ENCODE results near the gene TLX3. TPM values are rescaled to one million over a fixed set of nuclear protein-coding genes. Genes with fewer than 3 reads are reported as not detected.

The TLX3 gene
- total RNA-seq (2014; rRNA removed; shearing (Covaris generic)): not detected in 2 replicates
- not detected in 2 replicates for polyA plus RNA-seq (2015; cell fraction: cytosol; rRNA removed)
- polyA plus RNA-seq (2015; cell fraction: nucleus; rRNA removed): not detected in 2 replicates

DNA sequence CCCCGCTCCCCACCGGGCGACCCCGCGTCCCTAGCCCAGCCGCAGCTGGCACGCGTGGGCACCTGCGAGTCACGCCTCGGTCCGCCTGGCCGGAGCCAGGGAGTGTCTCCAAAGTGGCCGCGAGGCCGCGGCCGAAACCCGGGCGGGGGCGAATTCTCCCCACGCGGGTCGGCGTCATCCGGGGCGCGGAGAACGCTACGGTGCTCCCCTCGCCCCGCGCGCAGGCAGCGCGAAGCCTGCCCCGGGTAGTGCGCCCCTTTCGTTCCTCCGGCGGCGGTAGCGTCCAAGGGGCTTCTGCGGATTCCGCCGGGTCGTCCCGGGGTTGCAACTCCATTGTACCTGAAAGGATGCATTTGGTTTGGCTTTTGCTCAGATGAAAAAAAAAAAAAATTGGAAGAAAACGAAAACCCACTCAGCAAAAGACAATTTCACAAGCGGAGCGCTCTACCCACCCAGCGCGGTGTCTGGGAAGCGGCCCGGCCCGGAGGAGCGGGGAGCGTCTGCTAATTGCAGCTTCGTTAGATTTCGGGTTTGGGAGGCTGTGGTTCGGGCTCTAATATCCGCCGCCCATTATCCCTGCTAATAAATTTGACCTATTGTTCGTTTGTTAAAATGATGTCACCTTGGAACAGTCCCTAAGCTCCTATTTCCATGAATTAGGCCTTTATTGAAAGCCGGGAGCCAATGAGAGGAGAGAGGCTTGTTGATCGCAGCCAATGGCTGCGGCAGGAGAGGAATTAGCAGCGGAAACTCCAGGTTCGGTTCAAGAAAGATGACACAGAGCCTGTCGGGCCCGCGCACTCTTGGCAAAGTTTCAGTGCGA, at the start of gene TLX3:
TLX3 (plus strand) TSS at position 796 of the 823 bp plus-strand sequence. CDS start 118 bp downstream, outside the sequence.
- in situ Hi-C loops (cut with HindIII; ENCODE audit: low pct_unique_long_range_greater_than_20kb, low sequenced_read_pairs): no loop called here
- DNase-seq (ENCODE audit: low read depth, low spot score): peak; percentile 41

DNA sequence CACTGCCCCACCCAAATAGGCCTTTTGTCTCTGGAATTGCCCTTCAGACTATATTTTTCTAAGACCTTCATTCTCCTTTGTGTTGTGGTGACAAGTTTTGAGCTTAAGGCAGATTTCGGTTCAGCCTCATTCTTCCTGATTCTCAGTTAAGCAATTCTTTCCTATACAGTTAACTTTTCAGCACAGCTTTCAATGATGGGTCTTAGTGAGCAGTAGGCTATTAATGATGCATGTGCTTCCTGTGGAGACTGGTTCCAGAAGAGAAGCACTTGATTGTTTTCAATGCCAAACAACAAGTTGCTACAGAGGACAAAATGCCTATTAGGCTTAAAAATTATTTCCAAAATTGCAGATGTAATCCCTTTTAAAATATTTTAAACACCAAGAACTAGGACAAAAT, 47.7 kb upstream of the TLX3 start:
- in situ Hi-C loops (cut with HindIII; ENCODE audit: low pct_unique_long_range_greater_than_20kb, low sequenced_read_pairs): no loop called here
- peak; percentile 67 for DNase-seq (ENCODE audit: low read depth, low spot score)

DNA sequence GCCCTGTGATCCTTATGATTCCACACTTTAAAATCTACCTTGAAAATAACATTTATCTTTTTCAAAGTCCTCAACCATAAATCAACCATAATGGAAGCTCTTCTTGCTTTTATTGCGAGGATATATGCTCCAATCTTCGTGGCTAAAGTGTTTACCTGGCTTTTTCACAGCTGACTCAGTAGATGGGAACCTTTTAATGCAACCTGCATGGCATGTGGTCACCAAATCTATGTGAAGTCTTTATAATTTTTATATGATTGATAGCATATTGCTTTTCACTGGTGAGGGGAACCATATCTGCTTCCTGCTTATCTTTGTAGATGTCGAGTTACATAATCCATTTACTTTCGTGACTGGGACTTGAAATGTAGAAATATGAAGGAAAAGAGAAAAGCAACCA, 47.1 kb upstream of the TLX3 start:
- DNase-seq (ENCODE audit: low read depth, low spot score): no peak
- in situ Hi-C loops (cut with HindIII; ENCODE audit: low pct_unique_long_range_greater_than_20kb, low sequenced_read_pairs): no loop called here

DNA sequence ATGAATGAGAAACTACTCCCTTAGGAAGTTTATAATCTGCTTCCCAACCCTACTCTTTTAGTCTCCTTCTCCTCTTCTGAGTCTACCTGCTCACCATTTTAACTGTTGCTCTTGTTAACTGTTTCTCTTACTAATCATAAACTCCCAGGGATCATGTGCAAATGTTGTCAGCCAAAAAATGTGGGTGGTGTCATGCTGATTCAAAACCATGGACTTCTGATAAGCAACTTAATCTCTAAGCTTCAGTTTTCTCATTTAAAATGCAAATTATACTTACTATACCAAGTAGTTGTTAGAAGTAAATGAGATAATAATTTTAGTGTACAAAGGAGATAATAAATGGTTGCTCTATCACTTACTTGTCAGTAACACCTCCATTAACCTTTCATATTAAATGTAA, 45.9 kb upstream of the TLX3 start:
- in situ Hi-C loops (cut with HindIII; ENCODE audit: low pct_unique_long_range_greater_than_20kb, low sequenced_read_pairs): no loop called here
- no peak for DNase-seq (ENCODE audit: low read depth, low spot score)

DNA sequence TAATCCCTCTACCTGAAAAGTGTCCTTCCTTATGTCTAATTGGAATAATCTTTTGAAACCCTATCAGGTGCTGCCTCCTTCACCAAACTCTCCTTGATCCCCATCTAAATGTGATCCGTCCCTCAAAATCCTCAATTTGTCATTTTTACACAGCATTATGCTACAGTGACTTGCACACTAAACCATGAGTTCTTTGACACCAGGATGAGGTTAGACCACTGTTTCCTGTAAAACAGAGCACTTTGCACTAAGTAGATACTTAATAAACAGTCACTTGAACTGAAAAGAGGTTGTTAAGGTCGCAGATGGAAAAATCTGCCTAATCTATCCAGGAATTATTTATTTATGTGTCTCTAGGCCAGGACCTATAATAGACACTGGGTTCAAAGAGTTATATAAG, 44.2 kb upstream of the TLX3 start:
- in situ Hi-C loops (cut with HindIII; ENCODE audit: low pct_unique_long_range_greater_than_20kb, low sequenced_read_pairs): no loop called here
- no peak for DNase-seq (ENCODE audit: low read depth, low spot score)

DNA sequence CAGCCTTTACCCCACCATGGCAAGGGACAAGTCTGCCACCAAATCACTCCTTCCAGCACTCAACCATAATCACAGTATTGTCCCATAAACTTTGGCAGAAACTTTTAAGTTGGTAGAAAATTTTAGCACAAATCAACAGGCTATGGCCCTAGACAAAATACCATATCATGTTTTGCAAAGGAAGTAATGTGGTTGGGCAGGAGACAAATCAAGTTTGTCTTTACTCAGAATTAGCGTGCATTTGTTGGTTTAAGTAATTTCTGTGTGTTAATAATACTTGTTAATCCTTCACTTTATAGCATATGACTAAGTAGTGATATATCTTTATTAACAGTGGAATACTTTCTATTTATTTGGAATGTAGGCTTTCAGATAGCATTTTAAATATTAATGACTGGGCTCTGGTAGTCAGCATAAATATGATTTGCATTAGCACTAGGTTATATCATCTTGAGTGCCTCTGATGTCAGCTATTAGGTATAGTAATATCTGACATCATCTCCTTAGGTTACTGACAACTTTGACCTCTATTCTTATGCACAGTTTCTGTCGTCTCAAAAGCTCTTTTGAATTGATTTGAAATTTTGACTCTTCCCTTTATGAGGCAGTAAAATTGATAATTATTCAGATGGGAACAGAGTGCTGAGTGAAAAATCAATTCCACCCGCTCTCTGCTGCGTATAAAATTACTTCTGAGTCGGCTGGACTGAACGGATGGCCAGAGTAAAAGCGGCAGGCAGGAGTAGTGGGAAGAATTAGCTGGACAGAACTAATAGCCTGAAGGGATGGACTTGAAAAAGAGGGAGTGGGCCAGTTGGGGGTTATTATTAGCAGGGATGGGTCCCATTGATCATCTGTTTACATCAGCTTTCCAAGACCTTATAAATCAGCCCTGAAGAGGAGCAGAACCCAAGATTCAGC, 40.1 kb upstream of the TLX3 start:
- DNase-seq (ENCODE audit: low read depth, low spot score): no peak
- in situ Hi-C loops (cut with HindIII; ENCODE audit: low pct_unique_long_range_greater_than_20kb, low sequenced_read_pairs): no loop called here

DNA sequence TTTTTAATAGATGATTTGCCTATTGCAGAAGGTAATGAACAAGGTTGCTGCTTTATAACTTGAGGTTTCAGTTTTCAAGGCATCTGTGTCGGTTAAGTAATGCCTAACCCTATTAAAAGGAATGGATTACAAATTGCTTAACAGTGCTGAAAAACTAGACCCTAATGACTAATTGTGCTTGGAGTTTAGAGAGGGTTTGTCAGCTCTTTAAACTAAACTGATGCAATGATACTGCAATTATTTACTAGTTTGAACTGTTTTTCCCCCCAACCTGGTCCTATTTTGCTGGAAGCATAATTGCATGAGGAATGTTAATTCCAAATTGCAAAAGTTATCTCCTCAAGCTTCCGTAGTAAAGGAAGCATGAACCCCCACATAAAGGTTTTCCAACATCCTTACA, 39.3 kb upstream of the TLX3 start:
- in situ Hi-C loops (cut with HindIII; ENCODE audit: low pct_unique_long_range_greater_than_20kb, low sequenced_read_pairs): no loop called here

DNA sequence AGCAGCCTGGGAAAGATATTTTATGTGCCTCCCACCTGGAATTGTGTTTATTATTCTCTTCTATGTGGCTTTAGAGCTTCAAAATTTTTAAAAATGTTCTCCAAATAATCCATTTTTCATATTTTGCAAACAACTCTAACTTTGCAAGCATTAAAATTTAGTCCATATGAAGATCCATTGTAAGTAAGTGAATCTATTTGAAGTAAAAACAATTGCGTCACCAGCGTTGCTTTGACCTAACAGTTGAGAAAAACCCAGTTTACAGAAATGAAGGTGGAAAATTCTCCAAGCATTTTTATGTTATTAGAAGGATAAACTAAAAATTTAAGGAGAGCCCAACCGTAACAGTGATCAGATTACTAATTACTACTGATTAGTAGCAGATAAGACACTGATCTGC, 38.9 kb upstream of the TLX3 start:
- in situ Hi-C loops (cut with HindIII; ENCODE audit: low pct_unique_long_range_greater_than_20kb, low sequenced_read_pairs): no loop called here
- no peak for DNase-seq (ENCODE audit: low read depth, low spot score)

More for the DNA sequence above, 39.3 kb upstream of the TLX3 start:
- DNase-seq (ENCODE audit: low read depth, low spot score): no peak

DNA sequence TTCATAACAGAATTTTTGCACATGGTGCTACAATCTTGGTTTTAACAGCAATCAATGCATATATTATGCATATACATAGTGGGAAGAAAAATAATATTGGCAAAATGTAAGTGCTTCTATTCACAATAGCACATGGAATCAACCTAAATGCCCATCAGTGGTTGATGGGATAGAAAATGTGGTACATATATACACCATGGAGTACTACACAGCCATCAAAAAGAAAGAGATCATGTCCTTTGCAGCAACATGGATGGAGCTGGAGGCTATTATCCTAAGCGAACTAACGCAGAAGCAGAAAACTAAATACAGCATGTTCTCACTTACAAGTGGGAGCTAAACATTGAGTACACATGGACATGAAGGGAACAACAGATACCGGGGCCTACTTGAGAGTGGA, 37.2 kb upstream of the TLX3 start:
- in situ Hi-C loops (cut with HindIII; ENCODE audit: low pct_unique_long_range_greater_than_20kb, low sequenced_read_pairs): no loop called here
- DNase-seq (ENCODE audit: low read depth, low spot score): no peak

DNA sequence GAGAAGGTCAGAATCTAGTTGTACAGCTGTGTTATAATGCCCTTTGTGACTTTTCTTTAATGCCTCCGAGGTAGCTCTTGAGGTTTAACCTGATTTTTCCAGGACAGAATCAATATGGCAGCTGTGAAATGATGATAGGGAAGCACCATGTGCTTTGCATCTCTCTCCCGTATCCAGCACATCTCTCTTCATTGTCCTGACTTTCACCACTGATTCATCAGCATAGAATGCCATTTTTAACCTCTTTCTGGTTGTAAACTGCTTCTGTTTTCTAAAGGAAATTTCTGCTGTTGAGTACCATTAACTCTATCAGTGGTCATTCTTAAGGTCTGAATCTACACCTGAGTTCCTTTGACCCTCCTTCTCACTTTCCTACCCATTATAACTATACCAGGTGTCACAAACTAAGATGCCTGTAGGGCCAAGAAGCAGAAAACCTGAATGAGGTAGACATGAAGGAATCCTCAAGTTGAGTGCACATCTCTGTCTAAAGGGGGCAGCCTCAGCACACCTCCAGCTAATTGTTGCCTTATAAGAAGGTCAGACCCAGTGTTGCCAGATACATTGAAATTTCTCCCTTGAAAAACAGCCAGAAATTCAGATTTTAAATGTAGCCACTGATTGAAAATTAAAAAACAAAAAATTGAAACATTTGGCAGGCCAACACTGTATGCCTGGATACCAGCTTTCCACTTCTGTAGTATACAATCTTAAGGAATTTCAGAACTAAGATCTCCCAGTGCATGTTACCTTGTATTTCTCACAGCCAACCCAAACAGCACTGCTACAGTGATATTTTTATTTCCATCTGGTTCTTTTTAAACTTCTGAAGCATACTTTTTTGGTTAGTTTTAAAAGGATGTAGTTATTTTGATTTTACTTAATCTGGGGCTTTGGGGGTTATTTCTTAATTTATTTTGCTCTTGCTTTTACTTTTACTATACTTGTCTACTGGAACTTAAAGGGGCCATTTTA, 35.8 kb upstream of the TLX3 start:
- in situ Hi-C loops (cut with HindIII; ENCODE audit: low pct_unique_long_range_greater_than_20kb, low sequenced_read_pairs): no loop called here
- DNase-seq (ENCODE audit: low read depth, low spot score): peak; percentile 66

DNA sequence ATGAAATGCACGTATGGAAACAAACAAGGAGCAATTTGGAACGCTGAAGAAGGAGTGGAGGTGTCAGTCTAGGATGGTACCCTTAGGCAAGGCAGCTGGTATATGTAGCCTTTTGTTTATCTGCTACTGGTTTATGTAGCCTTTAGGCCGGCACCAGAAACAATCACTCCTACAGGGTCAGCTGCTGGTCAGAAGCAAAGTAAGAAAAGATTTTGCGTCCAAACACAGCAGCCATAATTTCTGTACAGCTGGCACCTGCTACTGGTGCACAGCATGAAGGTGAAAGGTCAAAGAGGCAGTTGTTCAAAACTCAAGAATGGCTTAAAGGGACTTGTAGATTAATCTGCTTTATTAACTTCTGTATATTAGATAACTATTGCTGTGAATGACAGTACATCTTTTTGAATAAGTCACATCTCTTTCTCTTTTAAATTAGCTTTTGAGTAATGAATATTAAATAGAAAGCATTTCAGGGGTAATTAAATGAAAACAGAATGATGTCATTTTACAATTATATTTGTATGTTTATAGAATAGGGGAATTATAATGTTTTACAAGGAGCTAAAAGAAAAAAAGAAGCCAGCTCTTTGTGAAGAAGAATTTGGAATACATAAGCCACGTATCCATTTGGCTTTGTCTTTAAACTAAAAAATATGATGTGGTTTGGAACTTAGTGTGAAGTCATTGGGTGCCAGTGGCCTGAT, 33.1 kb upstream of the TLX3 start:
- peak; percentile 52 for DNase-seq (ENCODE audit: low read depth, low spot score)
- in situ Hi-C loops (cut with HindIII; ENCODE audit: low pct_unique_long_range_greater_than_20kb, low sequenced_read_pairs): no loop called here

DNA sequence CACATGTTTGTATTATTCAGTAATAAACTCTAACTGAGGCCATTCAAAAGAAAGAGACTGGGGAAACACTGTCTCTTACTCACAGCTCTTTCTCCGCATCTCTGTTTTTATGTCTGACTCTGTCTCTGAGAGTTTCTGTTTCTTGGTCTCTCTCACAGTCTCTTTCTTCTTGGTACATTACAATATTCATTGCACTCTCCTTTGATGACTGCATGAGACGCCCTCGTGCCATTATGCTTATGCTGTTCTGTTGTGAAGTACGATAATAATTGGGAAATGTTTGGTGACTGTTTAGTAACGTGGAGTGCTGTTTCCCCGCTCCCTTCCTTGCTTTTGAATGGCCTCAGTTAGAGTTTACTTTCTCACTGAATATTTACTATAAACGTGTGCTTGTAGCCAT, 25.3 kb upstream of the TLX3 start:
- in situ Hi-C loops (cut with HindIII; ENCODE audit: low pct_unique_long_range_greater_than_20kb, low sequenced_read_pairs): no loop called here
- DNase-seq (ENCODE audit: low read depth, low spot score): no peak

DNA sequence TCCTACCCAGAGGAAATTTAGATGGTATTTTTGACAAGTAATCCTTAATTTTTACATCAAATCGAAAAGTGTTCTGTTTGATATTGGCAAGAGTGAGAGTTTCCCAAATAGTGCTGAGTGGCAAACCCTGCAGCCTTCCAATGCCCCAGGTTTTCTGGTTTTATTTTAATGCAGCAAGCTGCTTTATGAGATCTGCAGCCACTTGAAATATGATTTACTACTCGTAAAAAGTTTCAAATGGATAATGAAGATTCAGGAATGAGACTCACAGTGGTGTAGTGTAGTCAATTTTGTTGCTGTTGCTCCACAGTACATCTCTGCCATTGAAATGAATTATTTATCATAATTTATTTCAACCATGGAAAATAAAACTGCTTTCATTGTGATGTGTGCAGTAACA, 23.6 kb upstream of the TLX3 start:
- DNase-seq (ENCODE audit: low read depth, low spot score): no peak
- in situ Hi-C loops (cut with HindIII; ENCODE audit: low pct_unique_long_range_greater_than_20kb, low sequenced_read_pairs): no loop called here

DNA sequence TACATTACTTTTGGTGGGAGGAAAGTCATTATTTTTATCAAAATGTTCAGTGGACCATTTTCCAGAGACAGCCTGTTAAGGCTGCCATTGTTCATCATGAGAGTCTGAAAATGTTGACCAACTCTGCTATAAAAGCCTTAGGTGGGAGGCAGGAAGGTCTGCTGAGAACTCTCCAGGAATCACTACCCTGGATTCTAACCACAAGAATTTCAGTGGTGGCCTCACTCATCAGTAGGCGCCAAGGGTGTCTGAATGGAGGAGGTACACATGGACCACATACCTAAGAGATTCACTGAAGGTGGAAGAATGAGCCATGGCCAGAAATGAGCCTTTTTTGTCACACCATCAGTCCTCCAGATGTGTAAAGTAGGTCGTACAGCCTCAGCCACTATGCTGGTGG, 21.0 kb upstream of the TLX3 start:
- no peak for DNase-seq (ENCODE audit: low read depth, low spot score)
- in situ Hi-C loops (cut with HindIII; ENCODE audit: low pct_unique_long_range_greater_than_20kb, low sequenced_read_pairs): no loop called here

DNA sequence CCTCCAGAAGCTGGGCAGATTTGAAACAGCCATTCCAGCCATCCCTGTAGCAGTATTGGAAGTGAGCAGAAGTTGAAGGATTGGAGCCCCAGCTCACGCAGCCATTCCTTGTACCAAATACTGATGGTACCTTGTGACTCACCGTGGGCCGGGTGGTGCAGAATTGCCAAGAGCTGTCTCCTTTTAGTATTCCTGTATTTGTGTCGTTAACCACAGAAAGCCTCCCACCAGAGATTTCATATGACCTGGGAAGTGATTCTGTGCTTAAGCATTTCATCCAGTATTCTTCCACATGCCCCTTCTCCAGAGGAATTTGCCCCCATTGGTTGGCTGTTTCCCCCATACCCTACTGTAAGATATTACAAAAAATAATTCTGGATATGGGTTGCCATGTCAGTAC, 17.7 kb upstream of the TLX3 start:
- in situ Hi-C loops (cut with HindIII; ENCODE audit: low pct_unique_long_range_greater_than_20kb, low sequenced_read_pairs): no loop called here
- DNase-seq (ENCODE audit: low read depth, low spot score): no peak

DNA sequence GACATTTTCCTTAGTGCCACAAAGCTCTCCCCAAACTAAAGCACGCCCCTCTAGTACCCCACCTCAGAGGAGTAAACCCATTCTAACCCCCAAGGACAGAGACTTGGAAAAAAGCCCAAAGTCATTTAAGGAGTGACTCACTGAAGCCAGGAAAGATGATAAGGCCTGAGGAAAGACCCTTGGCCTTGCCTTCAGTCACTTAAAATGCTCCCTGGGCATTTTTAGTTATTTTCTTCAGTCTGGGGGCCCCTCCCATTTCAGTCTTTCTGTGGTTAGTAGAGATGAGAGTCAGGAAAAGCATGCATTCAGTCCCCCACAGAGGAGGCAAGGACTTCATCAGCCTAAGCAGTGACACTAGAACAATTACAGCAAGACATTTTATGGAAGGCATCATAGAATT, 13.7 kb upstream of the TLX3 start:
- in situ Hi-C loops (cut with HindIII; ENCODE audit: low pct_unique_long_range_greater_than_20kb, low sequenced_read_pairs): no loop called here
- DNase-seq (ENCODE audit: low read depth, low spot score): no peak

DNA sequence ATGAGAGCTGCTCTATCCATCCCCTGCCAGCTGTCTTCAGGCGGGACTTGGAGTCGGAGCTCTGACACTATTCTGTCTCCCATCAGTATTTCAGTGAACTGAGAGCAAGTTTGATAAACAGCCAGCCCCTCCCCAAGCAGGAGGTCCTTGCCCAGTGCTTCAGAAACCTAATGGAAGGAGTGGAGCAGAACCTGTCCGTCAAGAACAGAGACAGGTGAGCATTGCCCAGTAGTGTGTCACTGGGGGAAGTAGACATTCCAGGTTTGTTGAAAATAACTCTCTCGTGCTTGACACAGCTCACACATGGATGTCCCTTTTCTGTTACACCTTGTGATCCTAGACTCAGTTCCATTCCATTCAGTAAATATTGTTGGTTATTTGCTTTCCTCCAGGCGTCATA, 13.2 kb upstream of the TLX3 start:
- in situ Hi-C loops (cut with HindIII; ENCODE audit: low pct_unique_long_range_greater_than_20kb, low sequenced_read_pairs): no loop called here

More for the DNA sequence above, 13.2 kb upstream of the TLX3 start:
- DNase-seq (ENCODE audit: low read depth, low spot score): no peak

All from SK-MEL-5 (cell line).